Brain microvascular endothelial cell (primary cell): Measurements from ENCODE around the gene TSHZ3.

Experiments used
- DNase-seq: peaks from one replicate; pipeline ENCODE4 v3.0.0-alpha.2; 2020
- H3K27ac ChIP-seq: fragments of 250-450 bp; sonication (Bioruptor Pico); 2 replicates; pipeline ENCODE4 v1.5.1; 2020; ENCODE audit warnings: mild to moderate bottlenecking, moderate library complexity
- H3K27me3 ChIP-seq: fragments of 250-450 bp; sonication (Bioruptor Pico); replicated peaks from 2 replicates; pipeline ENCODE4 v1.5.1; 2020; ENCODE audit warnings: mild to moderate bottlenecking
- H3K36me3 ChIP-seq: fragments of 250-450 bp; sonication (Bioruptor Pico); replicated peaks from 2 replicates; pipeline ENCODE4 v1.5.1; 2020; ENCODE audit warnings: mild to moderate bottlenecking
- H3K4me3 ChIP-seq: 2 replicates; pipeline ENCODE4 v1.5.1; 2011; ENCODE audit warnings: low read depth, mild to moderate bottlenecking, control low read depth, low read length, moderate library complexity
- in situ Hi-C: cut with HindIII; loops from 2 replicates; pipeline ENCODE4 v1.10.0; 2017; ENCODE audit warnings: low sequenced_read_pairs, low pct_ligation_motif_present
- TF ChIP-seq, protein P1 (sequence below): IDR thresholded peaks from 2 replicates; pipeline ENCODE4 v1.5.1; 2011; ENCODE audit warnings: low read depth, mild to moderate bottlenecking, moderate library complexity, low read length, control low read depth, inconsistent platforms; ENCODE audit errors: missing control alignments

The TSHZ3 gene

GRCh38 chr19:31255831-31256592 lies 93.2 kb downstream of the TSHZ3 start:
- TF ChIP-seq, protein P1, sequence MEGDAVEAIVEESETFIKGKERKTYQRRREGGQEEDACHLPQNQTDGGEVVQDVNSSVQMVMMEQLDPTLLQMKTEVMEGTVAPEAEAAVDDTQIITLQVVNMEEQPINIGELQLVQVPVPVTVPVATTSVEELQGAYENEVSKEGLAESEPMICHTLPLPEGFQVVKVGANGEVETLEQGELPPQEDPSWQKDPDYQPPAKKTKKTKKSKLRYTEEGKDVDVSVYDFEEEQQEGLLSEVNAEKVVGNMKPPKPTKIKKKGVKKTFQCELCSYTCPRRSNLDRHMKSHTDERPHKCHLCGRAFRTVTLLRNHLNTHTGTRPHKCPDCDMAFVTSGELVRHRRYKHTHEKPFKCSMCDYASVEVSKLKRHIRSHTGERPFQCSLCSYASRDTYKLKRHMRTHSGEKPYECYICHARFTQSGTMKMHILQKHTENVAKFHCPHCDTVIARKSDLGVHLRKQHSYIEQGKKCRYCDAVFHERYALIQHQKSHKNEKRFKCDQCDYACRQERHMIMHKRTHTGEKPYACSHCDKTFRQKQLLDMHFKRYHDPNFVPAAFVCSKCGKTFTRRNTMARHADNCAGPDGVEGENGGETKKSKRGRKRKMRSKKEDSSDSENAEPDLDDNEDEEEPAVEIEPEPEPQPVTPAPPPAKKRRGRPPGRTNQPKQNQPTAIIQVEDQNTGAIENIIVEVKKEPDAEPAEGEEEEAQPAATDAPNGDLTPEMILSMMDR, result no peak
- in situ Hi-C loops, result no loop called here

GRCh38 chr19:31255174-31255799 lies 93.9 kb downstream of the TSHZ3 start:
- in situ Hi-C loops, result no loop called here
- Histone ChIP-seq H3K36me3 (no peaks in the 10 kb centered on the region), H3K27me3 (no peaks in the 10 kb centered on the region), H3K27ac (no peak overlapping the region), H3K4me3 (no peak overlapping the region)
- no peak for DNase-seq
- TF ChIP-seq, protein P1, result no peak

More at GRCh38 chr19:31255831-31256592, 93.2 kb downstream of the TSHZ3 start:
- Histone ChIP-seq H3K27me3 (no peaks in the 10 kb centered on the region), H3K27ac (no peak overlapping the region), H3K4me3 (no peak overlapping the region), H3K36me3 (no peaks in the 10 kb centered on the region)
- DNase-seq, result no peak

DNA sequence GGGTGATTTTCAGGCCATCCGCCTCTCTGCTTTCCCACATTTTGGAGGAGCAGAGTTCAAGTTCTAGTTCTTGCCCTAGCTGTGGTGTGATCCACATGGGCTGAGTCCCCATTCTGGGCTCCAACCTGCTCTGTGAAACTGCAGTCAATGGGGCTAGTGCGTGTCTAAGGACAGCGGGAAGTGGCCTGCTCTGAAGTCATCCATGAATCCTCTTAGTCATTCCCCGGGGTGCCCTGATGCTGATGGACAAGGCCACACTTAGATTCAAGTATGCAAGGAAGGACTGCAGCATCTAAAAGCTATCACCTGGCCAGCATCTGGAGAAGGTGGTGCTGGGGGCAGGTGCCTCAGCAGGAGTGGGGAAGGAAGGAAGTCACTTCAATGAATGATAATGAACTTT lies 94.6 kb downstream of the TSHZ3 start:
- in situ Hi-C loops, result no loop called here
- no peak for DNase-seq
- no peaks in the 10 kb centered on the region for H3K36me3 ChIP-seq
- TF ChIP-seq, protein P1, result no peak
- H3K4me3 ChIP-seq, result no peak overlapping the region
- no peaks in the 10 kb centered on the region for H3K27me3 ChIP-seq
- H3K27ac ChIP-seq, result no peak overlapping the region

DNA sequence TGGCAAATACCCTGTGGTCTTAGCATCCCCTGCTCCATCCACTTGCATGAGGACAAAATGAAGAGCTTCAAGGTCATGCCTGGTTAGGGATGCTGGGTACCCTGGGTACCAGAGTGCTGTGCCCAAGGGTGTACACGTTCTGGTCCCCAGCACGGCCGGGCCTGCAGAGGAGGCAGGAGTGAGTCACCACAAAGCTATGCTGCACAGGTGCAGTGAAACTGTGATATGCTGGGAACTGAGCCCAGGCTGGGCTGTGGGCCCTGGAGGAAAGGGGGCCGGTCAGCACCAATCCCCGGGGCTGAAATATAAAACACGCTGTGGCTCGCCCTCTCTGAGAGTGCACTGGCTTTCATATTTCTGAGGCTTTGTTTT lies 95.1 kb downstream of the TSHZ3 start:
- Histone ChIP-seq H3K27me3 (no peaks in the 10 kb centered on the region), H3K36me3 (no peaks in the 10 kb centered on the region), H3K27ac (no peak overlapping the region), H3K4me3 (no peak overlapping the region)
- TF ChIP-seq, protein P1, result no peak
- DNase-seq, result no peak
- in situ Hi-C loops, result no loop called here

DNA sequence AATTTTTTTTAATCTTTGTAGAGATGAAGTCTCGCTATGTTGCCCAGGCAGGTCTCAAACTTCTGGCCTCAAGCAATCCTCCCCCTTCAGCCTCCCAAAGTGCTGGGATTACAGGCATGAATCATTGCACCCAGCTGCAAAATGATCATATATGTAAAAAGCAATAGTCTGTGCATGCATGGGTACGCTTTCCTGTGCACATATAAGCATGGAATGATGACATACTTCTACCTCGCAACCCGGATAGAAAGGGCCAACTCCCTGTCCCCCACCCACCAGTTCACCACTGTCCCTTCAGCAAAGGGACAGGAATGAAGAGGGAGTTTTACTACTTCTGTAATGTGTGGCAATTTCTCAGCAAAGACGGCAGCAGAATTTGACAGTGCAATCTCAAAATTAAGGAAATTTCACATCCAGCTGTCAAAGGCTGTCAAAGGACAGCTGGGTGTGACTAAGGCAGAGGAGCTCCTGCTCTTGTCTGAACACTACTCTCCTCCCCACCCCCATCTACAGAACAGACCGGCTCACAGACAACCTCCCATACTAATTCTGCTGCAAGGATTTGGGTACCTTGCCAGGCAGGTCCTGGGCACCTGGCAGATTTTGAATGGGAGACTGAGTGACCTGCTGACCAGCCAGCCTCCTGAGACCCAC lies 95.6 kb downstream of the TSHZ3 start:
- TF ChIP-seq, protein P1, result no peak
- no peak overlapping the region for H3K4me3 ChIP-seq
- in situ Hi-C loops, result no loop called here
- no peaks in the 10 kb centered on the region for H3K27me3 ChIP-seq
- no peak overlapping the region for H3K27ac ChIP-seq
- DNase-seq, result no peak
- H3K36me3 ChIP-seq, result no peaks in the 10 kb centered on the region
